Stimulated activated naive CD8-positive, alpha-beta T cell treated with anti-CD3 and anti-CD28 coated beads, Interleukin-15, amount 100 ng/mL, for 72 hours (primary cell): ENCODE results near the gene SPATA13.
"Not testable (repeated sequence)": the region's sequence is repeated elsewhere in the genome, so short reads cannot be mapped to it uniquely, and the experiment has no call there.

ENCODE experiments used
- ATAC-seq: fragments of 150-1000 bp; cut with Tn5 transposase; 2 replicates; pipeline ENCODE4 v1.10.0; 2021; ENCODE audit warnings: mild to moderate bottlenecking, moderate library complexity
- DNase-seq, 2 donors: peaks; one replicate each; pipeline ENCODE4 v3.0.0; 2021 to 2022
- H3K27ac Mint-ChIP-seq, 2 donors: one replicate each; pipeline ENCODE4 v1.8.0; 2022; ENCODE audit warnings: mild to moderate bottlenecking in 2 of 2, mixed read lengths in 2 of 2, moderate library complexity in 2 of 2
- H3K27me3 Mint-ChIP-seq: one replicate; pipeline ENCODE4 v1.8.0; 2022; ENCODE audit warnings: mixed read lengths
- H3K4me1 Mint-ChIP-seq: one replicate; pipeline ENCODE4 v1.8.0; 2022; ENCODE audit warnings: mild to moderate bottlenecking, mixed read lengths
- H3K4me3 Mint-ChIP-seq, 2 donors: one replicate each; pipeline ENCODE4 v1.8.0; 2022; ENCODE audit warnings: mild to moderate bottlenecking in 2 of 2, mixed read lengths in 2 of 2, moderate library complexity in 1 of 2
- H3K9me3 Mint-ChIP-seq, 2 donors: one replicate each; pipeline ENCODE4 v1.8.0; 2022; ENCODE audit warnings: mixed read lengths in 2 of 2

Gene SPATA13

GRCh38 chr13:24293746-24294145 lies 133.2 kb downstream of the SPATA13 start:
- H3K9me3 Mint-ChIP-seq: no peaks in the 10 kb centered on the region
- H3K4me3 Mint-ChIP-seq: no peak overlapping the region
- ATAC-seq (no peak), DNase-seq (no peak)
- H3K4me1 Mint-ChIP-seq: no peaks in the 10 kb centered on the region
- peak overlapping the region; percentile 4 to 61 for H3K27ac Mint-ChIP-seq
- H3K27me3 Mint-ChIP-seq: no peaks in the 10 kb centered on the region

GRCh38 chr13:24299488-24300114 lies 139.1 kb downstream of the SPATA13 start:
- no peak overlapping the region for H3K4me3 Mint-ChIP-seq
- H3K4me1 Mint-ChIP-seq: peaks cover 9% of the 10 kb centered on the region
- no peak for DNase-seq
- no peaks in the 10 kb centered on the region for H3K27me3 Mint-ChIP-seq
- H3K9me3 Mint-ChIP-seq: no peaks in the 10 kb centered on the region
- no peak for ATAC-seq
- H3K27ac Mint-ChIP-seq: peak overlapping the region; percentile 8 to 92

GRCh38 chr13:24301434-24301833 lies 140.9 kb downstream of the SPATA13 start:
- H3K4me3 Mint-ChIP-seq: no peak overlapping the region
- H3K27ac Mint-ChIP-seq: peak overlapping the region in 1 of 2 donors; percentile 40
- no peaks in the 10 kb centered on the region for H3K9me3 Mint-ChIP-seq
- peaks cover 9% of the 10 kb centered on the region for H3K4me1 Mint-ChIP-seq
- ATAC-seq (no peak), DNase-seq (no peak)
- no peaks in the 10 kb centered on the region for H3K27me3 Mint-ChIP-seq

GRCh38 chr13:24301911-24302310 lies 141.4 kb downstream of the SPATA13 start:
- Mint-ChIP-seq H3K27me3 (no peaks in the 10 kb centered on the region), H3K9me3 (no peaks in the 10 kb centered on the region), H3K27ac (no peak overlapping the region), H3K4me3 (no peak overlapping the region), H3K4me1 (peaks cover 9% of the 10 kb centered on the region)
- DNase-seq: no peak
- ATAC-seq: no peak

- Mint-ChIP-seq H3K27ac (peak overlapping the region; percentile 38 to 67), H3K4me1 (peaks cover 8% of the 10 kb centered on the region), H3K4me3 (no peak overlapping the region), H3K27me3 (no peaks in the 10 kb centered on the region), H3K9me3 (no peaks in the 10 kb centered on the region)
- ATAC-seq (no peak), DNase-seq (no peak)
Observed at GRCh38 chr13:24304620-24305019, 144.1 kb downstream of the SPATA13 start.

- Mint-ChIP-seq H3K27ac (no peak overlapping the region), H3K27me3 (no peaks in the 10 kb centered on the region), H3K9me3 (no peaks in the 10 kb centered on the region), H3K4me1 (peaks cover 6% of the 10 kb centered on the region), H3K4me3 (no peak overlapping the region)
- ATAC-seq: no peak
- DNase-seq: no peak
Observed at GRCh38 chr13:24306632-24307031, 146.1 kb downstream of the SPATA13 start.

GRCh38 chr13:24307211-24308067 lies 146.9 kb downstream of the SPATA13 start:
- Mint-ChIP-seq H3K4me1 (peaks cover 6% of the 10 kb centered on the region), H3K4me3 (no peak overlapping the region), H3K27ac (peak overlapping the region in 1 of 2 donors; percentile 71), H3K9me3 (no peaks in the 10 kb centered on the region), H3K27me3 (no peaks in the 10 kb centered on the region)
- ATAC-seq (peak; percentile 28), DNase-seq (no peak)

- no peak for DNase-seq
- Mint-ChIP-seq H3K4me1 (peaks cover 6% of the 10 kb centered on the region), H3K9me3 (no peaks in the 10 kb centered on the region), H3K27ac (peak overlapping the region in 1 of 2 donors; percentile 71), H3K4me3 (no peak overlapping the region), H3K27me3 (no peaks in the 10 kb centered on the region)
- peak; percentile 66 for ATAC-seq
Observed at GRCh38 chr13:24308068-24308445, 147.5 kb downstream of the SPATA13 start.

- peak; percentile 67 for ATAC-seq
- Mint-ChIP-seq H3K4me3 (no peak overlapping the region), H3K27me3 (no peaks in the 10 kb centered on the region), H3K9me3 (no peaks in the 10 kb centered on the region), H3K4me1 (peaks cover 6% of the 10 kb centered on the region), H3K27ac (peak overlapping the region in 1 of 2 donors; percentile 2)
- DNase-seq: no peak
Observed at GRCh38 chr13:24308488-24309020, 148.0 kb downstream of the SPATA13 start.

- H3K27ac Mint-ChIP-seq: peak within 1 kb of the TSS in 1 of 2 donors; percentile 27
- H3K27me3 Mint-ChIP-seq, DNase-seq, H3K4me1 Mint-ChIP-seq, H3K4me3 Mint-ChIP-seq, ATAC-seq, H3K9me3 Mint-ChIP-seq: not testable (repeated sequence)
Observed at GRCh38 chr13:24309300-24309699, 148.8 kb downstream of the SPATA13 start, which contains the start of gene C1QTNF9. C1QTNF9 (plus strand) TSS chr13:24309580; CDS start chr13:24316004, 6,424 bp downstream.

- DNase-seq: no peak
- Mint-ChIP-seq H3K9me3 (no peaks in the 10 kb centered on the region), H3K27ac (no peak overlapping the region), H3K4me3 (no peak overlapping the region), H3K27me3 (no peaks in the 10 kb centered on the region), H3K4me1 (no peaks in the 10 kb centered on the region)
- ATAC-seq: no peak
Observed at GRCh38 chr13:24313439-24313838, 152.9 kb downstream of the SPATA13 start.

- ATAC-seq, H3K27ac Mint-ChIP-seq: not testable (repeated sequence)
Observed at GRCh38 chr13:24317835-24318234, 157.3 kb downstream of the SPATA13 start.

GRCh38 chr13:24318878-24319277 lies 158.4 kb downstream of the SPATA13 start:
- not testable (repeated sequence) for H3K9me3 Mint-ChIP-seq, H3K4me3 Mint-ChIP-seq, H3K27me3 Mint-ChIP-seq, ATAC-seq, H3K27ac Mint-ChIP-seq, DNase-seq, H3K4me1 Mint-ChIP-seq

More at GRCh38 chr13:24317835-24318234, 157.3 kb downstream of the SPATA13 start:
- not testable (repeated sequence) for H3K27me3 Mint-ChIP-seq, H3K4me3 Mint-ChIP-seq, H3K4me1 Mint-ChIP-seq, H3K9me3 Mint-ChIP-seq, DNase-seq

GRCh38 chr13:24319641-24320040 lies 159.1 kb downstream of the SPATA13 start:
- H3K27me3 Mint-ChIP-seq, H3K27ac Mint-ChIP-seq, ATAC-seq, H3K4me3 Mint-ChIP-seq, H3K4me1 Mint-ChIP-seq, DNase-seq, H3K9me3 Mint-ChIP-seq: not testable (repeated sequence)

GRCh38 chr13:24321416-24321815 lies 160.9 kb downstream of the SPATA13 start:
- not testable (repeated sequence) for DNase-seq, ATAC-seq, H3K4me1 Mint-ChIP-seq, H3K9me3 Mint-ChIP-seq, H3K4me3 Mint-ChIP-seq, H3K27ac Mint-ChIP-seq
- H3K27me3 Mint-ChIP-seq: peaks cover 15% of the 10 kb centered on the region

GRCh38 chr13:24322470-24322869 lies 161.9 kb downstream of the SPATA13 start:
- peak; percentile 50 for ATAC-seq
- H3K27me3 Mint-ChIP-seq: peaks cover 25% of the 10 kb centered on the region
- H3K27ac Mint-ChIP-seq, H3K9me3 Mint-ChIP-seq, H3K4me3 Mint-ChIP-seq, DNase-seq, H3K4me1 Mint-ChIP-seq: not testable (repeated sequence)
